HEK293 (cell line): ENCODE data around the gene NLGN4X.

Experiments
- CTCF ChIA-PET: fragments of 350-600 bp; formaldehyde crosslinking; extraction: SDS; loops from one replicate; lab custom pipeline; 2021; ENCODE audit warnings: antibody characterized with exemption; lab: Yijun Ruan, JAX
- POLR2A ChIA-PET: fragments of 300-600 bp; formaldehyde crosslinking; extraction: SDS; loops from one replicate; lab custom pipeline; 2020; ENCODE audit warnings: antibody characterized with exemption, inconsistent platforms; lab: Yijun Ruan, JAX
- H3K27ac ChIP-seq: fragments of 200-500 bp; sonication (Bioruptor generic); 2 replicates; pipeline ENCODE4 v1.5.1; 2014; ENCODE audit warnings: low read depth, low read length, control low read depth, inconsistent platforms; ENCODE audit errors: extremely low read depth
- H3K36me3 ChIP-seq, 2 experiments: fragments of 200-500 bp in 1 of 2; sonication (Bioruptor generic) in 1 of 2; 1 replicate in 1 of 2; 2 replicates in 1 of 2; pipeline ENCODE4 v1.5.1; 2014 to 2017; ENCODE audit warnings: inconsistent platforms in 2 of 2, low read length in 2 of 2; ENCODE audit not compliant: control insufficient read depth in 2 of 2, insufficient read depth in 1 of 2
- H3K4me1 ChIP-seq: fragments of 200-500 bp; sonication (Bioruptor generic); 2 replicates; pipeline ENCODE4 v1.5.1; 2014; ENCODE audit warnings: mild to moderate bottlenecking, low read length, inconsistent platforms; ENCODE audit not compliant: control insufficient read depth, insufficient read depth
- H3K4me3 ChIP-seq: 2 replicates; pipeline ENCODE4 v1.5.1; 2011; ENCODE audit warnings: low read depth, mild to moderate bottlenecking, control low read depth, low read length, moderate library complexity
- H3K9me3 ChIP-seq: fragments of 200-500 bp; sonication (Bioruptor generic); 2 replicates; pipeline ENCODE4 v1.5.1; 2014; ENCODE audit warnings: low read depth, low read length, inconsistent platforms; ENCODE audit not compliant: control insufficient read depth, insufficient read depth
- HOXA7 ChIP-seq: sonication (generic); formaldehyde crosslinking; IDR thresholded peaks from 2 replicates; pipeline ENCODE4 v1.8.1; 2022; ENCODE audit warnings: missing genetic modification reagents, borderline replicate concordance
- HOXD13 ChIP-seq: sonication (generic); formaldehyde crosslinking; IDR thresholded peaks from 2 replicates; pipeline ENCODE4 v1.8.0; 2022; ENCODE audit warnings: missing genetic modification reagents, borderline replicate concordance
- INSM2 ChIP-seq: fragments of 450-650 bp; formaldehyde crosslinking; IDR thresholded peaks from 2 replicates; pipeline ENCODE4 v1.5.1; 2016; ENCODE audit warnings: missing biosample characterization, missing genetic modification characterization
- KLF10 ChIP-seq: fragments of 450-650 bp; IDR thresholded peaks from 2 replicates; pipeline ENCODE4 v1.5.1; 2018; ENCODE audit warnings: missing biosample characterization, mild to moderate bottlenecking, missing genetic modification characterization
- KLF16 ChIP-seq: fragments of 450-650 bp; formaldehyde crosslinking; IDR thresholded peaks from 2 replicates; pipeline ENCODE4 v1.5.1; 2017; ENCODE audit warnings: missing biosample characterization, missing genetic modification characterization
- KLF17 ChIP-seq: fragments of 450-650 bp; formaldehyde crosslinking; IDR thresholded peaks from 2 replicates; pipeline ENCODE4 v1.5.1; 2016; ENCODE audit warnings: missing biosample characterization, missing genetic modification characterization
- KLF8 ChIP-seq: fragments of 450-650 bp; formaldehyde crosslinking; IDR thresholded peaks from 2 replicates; pipeline ENCODE4 v1.5.1; 2016; ENCODE audit warnings: missing biosample characterization, missing genetic modification characterization
- PBX3 ChIP-seq: sonication (generic); formaldehyde crosslinking; IDR thresholded peaks from 2 replicates; pipeline ENCODE4 v1.8.1; 2022; ENCODE audit warnings: mild to moderate bottlenecking, moderate library complexity, missing genetic modification reagents
- PRDM6 ChIP-seq: fragments of 450-650 bp; formaldehyde crosslinking; IDR thresholded peaks from 2 replicates; pipeline ENCODE4 v1.5.1; 2017; ENCODE audit warnings: missing biosample characterization, missing genetic modification characterization
- SP2 ChIP-seq: fragments of 450-650 bp; formaldehyde crosslinking; IDR thresholded peaks from 2 replicates; pipeline ENCODE4 v1.5.1; 2016; ENCODE audit warnings: missing biosample characterization, missing genetic modification characterization
- WT1 ChIP-seq: fragments of 450-650 bp; formaldehyde crosslinking; IDR thresholded peaks from 2 replicates; pipeline ENCODE4 v1.5.1; 2016; ENCODE audit warnings: missing biosample characterization, missing genetic modification characterization
- YY1 ChIP-seq: fragments of 450-650 bp; formaldehyde crosslinking; IDR thresholded peaks from 2 replicates; pipeline ENCODE4 v1.5.1; 2018; ENCODE audit warnings: missing biosample characterization, missing genetic modification characterization
- ZBTB8A ChIP-seq: fragments of 450-650 bp; formaldehyde crosslinking; IDR thresholded peaks from 2 replicates; pipeline ENCODE4 v1.5.1; 2016; ENCODE audit warnings: missing biosample characterization, missing genetic modification characterization
- ZFP37 ChIP-seq: fragments of 450-650 bp; formaldehyde crosslinking; IDR thresholded peaks from 2 replicates; pipeline ENCODE4 v1.5.1; 2016; ENCODE audit warnings: missing biosample characterization, missing genetic modification characterization
- ZNF155 ChIP-seq: fragments of 450-650 bp; formaldehyde crosslinking; IDR thresholded peaks from 2 replicates; pipeline ENCODE4 v1.5.1; 2016; ENCODE audit warnings: missing biosample characterization, missing genetic modification characterization
- ZNF16 ChIP-seq: fragments of 450-650 bp; formaldehyde crosslinking; IDR thresholded peaks from 2 replicates; pipeline ENCODE4 v1.5.1; 2016; ENCODE audit warnings: low read depth, missing biosample characterization, missing genetic modification characterization
- ZNF37A ChIP-seq: fragments of 450-650 bp; IDR thresholded peaks from 2 replicates; pipeline ENCODE4 v1.5.1; 2018; ENCODE audit warnings: missing biosample characterization, missing genetic modification characterization
- ZNF404 ChIP-seq: fragments of 450-650 bp; formaldehyde crosslinking; IDR thresholded peaks from 2 replicates; pipeline ENCODE4 v1.5.1; 2017; ENCODE audit warnings: missing biosample characterization, missing genetic modification characterization
- ZNF571 ChIP-seq: fragments of 450-650 bp; formaldehyde crosslinking; IDR thresholded peaks from 2 replicates; pipeline ENCODE4 v1.5.0; 2017; ENCODE audit warnings: missing biosample characterization, missing genetic modification characterization
- ZNF624 ChIP-seq: fragments of 450-650 bp; formaldehyde crosslinking; IDR thresholded peaks from 2 replicates; pipeline ENCODE4 v1.5.1; 2017; ENCODE audit warnings: missing biosample characterization, missing genetic modification characterization
- ZNF830 ChIP-seq: fragments of 450-650 bp; IDR thresholded peaks from 2 replicates; pipeline ENCODE4 v1.5.0; 2018; ENCODE audit warnings: missing biosample characterization, missing genetic modification characterization, low read depth, mild to moderate bottlenecking, moderate library complexity
- ZSCAN23 ChIP-seq: fragments of 450-650 bp; formaldehyde crosslinking; IDR thresholded peaks from 2 replicates; pipeline ENCODE4 v1.5.1; 2016; ENCODE audit warnings: missing biosample characterization, missing genetic modification characterization
- ZSCAN30 ChIP-seq: fragments of 450-650 bp; IDR thresholded peaks from 2 replicates; pipeline ENCODE4 v1.5.1; 2018; ENCODE audit warnings: missing biosample characterization, mild to moderate bottlenecking, missing genetic modification characterization, moderate library complexity

Gene NLGN4X

GRCh38 chrX:6228720-6229119 is at the start of gene NLGN4X:
NLGN4X (minus strand) TSS chrX:6228867; CDS start chrX:6151466, 77,401 bp downstream.
- TF ChIP-seq HOXD13 (CRISPR knock-in tag) (no peak), WT1 (tag by site-specific recombination) (no peak), ZNF624 (tag by site-specific recombination) (no peak), ZNF155 (no peak), ZBTB8A (tag by site-specific recombination) (no peak), PBX3 (CRISPR knock-in tag) (no peak), ZFP37 (no peak)
- Histone ChIP-seq H3K36me3 (no peaks in the 10 kb centered on the region), H3K9me3 (no peaks in the 10 kb centered on the region), H3K4me3 (no peak within 1 kb of the TSS), H3K4me1 (no peaks in the 10 kb centered on the region), H3K27ac (no peak within 1 kb of the TSS)
- ChIA-PET CTCF (no interaction called here), POLR2A (no interaction called here)

- POLR2A ChIA-PET, result no interaction called here
Measured at GRCh38 chrX:6266041-6266440, 37.4 kb upstream of the NLGN4X start.

GRCh38 chrX:6262959-6263358 is 34.3 kb upstream of the NLGN4X start:
- CTCF ChIA-PET, result interaction anchor here (0.6 kb wide), 1 partner anchor 21 kb away, joined by 4 read pairs; no protein-coding TSS in a partner anchor
- H3K27ac ChIP-seq, result no peak overlapping the region
- no peaks in the 10 kb centered on the region for H3K9me3 ChIP-seq
- TF ChIP-seq KLF16 (tag by site-specific recombination), result no peak
- TF ChIP-seq ZNF404 (tag by site-specific recombination), result no peak
- no peak for TF ChIP-seq KLF10 (tag by site-specific recombination)
- TF ChIP-seq KLF8, result no peak
- TF ChIP-seq ZNF571 (tag by site-specific recombination), result no peak
- TF ChIP-seq ZSCAN30 (tag by site-specific recombination), result no peak
- no peak for TF ChIP-seq YY1 (tag by site-specific recombination)
- no peak for TF ChIP-seq KLF17 (tag by site-specific recombination)
- no peak for TF ChIP-seq ZNF16 (tag by site-specific recombination)
- no peaks in the 10 kb centered on the region for H3K4me1 ChIP-seq
- H3K4me3 ChIP-seq, result no peak overlapping the region
- POLR2A ChIA-PET, result no interaction called here
- no peaks in the 10 kb centered on the region for H3K36me3 ChIP-seq

More at GRCh38 chrX:6266041-6266440, 37.4 kb upstream of the NLGN4X start:
- Histone ChIP-seq H3K4me1 (no peaks in the 10 kb centered on the region), H3K9me3 (no peaks in the 10 kb centered on the region)
- CTCF ChIA-PET, result no interaction called here
- TF ChIP-seq HOXA7 (CRISPR knock-in tag) (no peak), PRDM6 (tag by site-specific recombination) (no peak), WT1 (tag by site-specific recombination) (no peak), ZNF830 (no peak), ZSCAN23 (tag by site-specific recombination) (no peak), SP2 (tag by site-specific recombination) (no peak), ZNF37A (no peak), INSM2 (no peak)
- TF ChIP-seq, all 188 proteins: peak for 0
- no peak overlapping the region for H3K4me3 ChIP-seq
- H3K36me3 ChIP-seq, result no peaks in the 10 kb centered on the region
- no peak overlapping the region for H3K27ac ChIP-seq
